Measurements from ENCODE around the gene HERC2. TPM values are rescaled to one million over a fixed set of nuclear protein-coding genes. Genes with fewer than 3 reads are reported as not detected.

The HERC2 gene
- total and polyA plus RNA-seq, 4 donors = 14.6 to 45.4 (median 26.6) TPM

- WGBS = 97% methylated on average over 9 of the region's 9 CpGs
- no peak for TF ChIP-seq SP1 (IDR thresholded peaks at IDR 0.05)
- Histone ChIP-seq H3K9me3 (ENCODE audit: control insufficient read depth in 4 of 4, low read length in 3 of 4) (no peaks in the 10 kb centered on the region), H3K4me3 (ENCODE audit: low read depth in 1 of 3, low read length in 3 of 3) (no peak overlapping the region), H3K4me1 (ENCODE audit: control insufficient read depth in 4 of 4, insufficient read depth in 4 of 4, low read length in 3 of 4) (no peaks in the 10 kb centered on the region), H3K27me3 (ENCODE audit: control insufficient read depth in 4 of 4, insufficient read depth in 4 of 4, low read length in 3 of 4) (no peaks in the 10 kb centered on the region), H3K36me3 (ENCODE audit: control insufficient read depth in 4 of 4, insufficient read depth in 3 of 4, low read depth in 1 of 4, low read length in 3 of 4) (peaks cover 5 to 35% (median 19%) of the 10 kb centered on the region in 4 donors), H3K27ac (ENCODE audit: low read depth in 1 of 2, low read length in 2 of 2) (no peak overlapping the region), H3K9ac (ENCODE audit: low read depth in 1 of 2, low read length in 2 of 2) (no peak overlapping the region)
- DNase-seq (ENCODE audit: low spot score) = no peak
Observed at GRCh38 chr15:28129231-28129848, 192.6 kb downstream of the HERC2 start.

GRCh38 chr15:28128031-28128430 is 193.9 kb downstream of the HERC2 start:
- no peak for DNase-seq (ENCODE audit: low spot score)
- no peaks in the 10 kb centered on the region for H3K9me3 ChIP-seq (ENCODE audit: control insufficient read depth in 4 of 4, low read length in 3 of 4)
- no peak overlapping the region for H3K9ac ChIP-seq (ENCODE audit: low read depth in 1 of 2, low read length in 2 of 2)
- H3K27ac ChIP-seq (ENCODE audit: low read depth in 1 of 2, low read length in 2 of 2) = no peak overlapping the region
- 93% methylated on average over 11 of the region's 11 CpGs for WGBS
- H3K4me3 ChIP-seq (ENCODE audit: low read depth in 1 of 3, low read length in 3 of 3) = no peak overlapping the region
- TF ChIP-seq TAF1 (conservative IDR thresholded peaks at IDR 0.05) = no peak
- no peak for TF ChIP-seq JUND (IDR thresholded peaks at IDR 0.05)
- no peak for TF ChIP-seq RAD21 (IDR thresholded peaks at IDR 0.05)
- no peak for TF ChIP-seq FOXA2 (IDR thresholded peaks at IDR 0.05)
- no peak for TF ChIP-seq HNF4A (conservative IDR thresholded peaks at IDR 0.05)
- TF ChIP-seq RXRA (IDR thresholded peaks at IDR 0.05) = no peak
- TF ChIP-seq EGR1 (IDR thresholded peaks at IDR 0.05; ENCODE audit: low read depth in 2 of 2) = no peak
- TF ChIP-seq HNF4G (IDR thresholded peaks at IDR 0.05) = no peak
- TF ChIP-seq YY1 (IDR thresholded peaks at IDR 0.05) = no peak
- TF ChIP-seq FOXA1 (IDR thresholded peaks at IDR 0.05) = no peak
- no peak for TF ChIP-seq ZBTB33 (IDR thresholded peaks at IDR 0.05)
- TF ChIP-seq NR2F2 (IDR thresholded peaks at IDR 0.05) = no peak
- TF ChIP-seq CTCF (IDR thresholded peaks at IDR 0.05; ENCODE audit: low read depth, low read length, missing input control) = no peak
- no peak for TF ChIP-seq MAX (IDR thresholded peaks at IDR 0.05)
- TF ChIP-seq ATF3 (IDR thresholded peaks at IDR 0.05) = no peak
- TF ChIP-seq SP1 (IDR thresholded peaks at IDR 0.05) = no peak
- no peak for TF ChIP-seq GABPA (IDR thresholded peaks at IDR 0.05 in 1 of 2, conservative IDR thresholded peaks at IDR 0.05 in 1 of 2)
- TF ChIP-seq REST (IDR thresholded peaks at IDR 0.05) = no peak
- no peaks in the 10 kb centered on the region for H3K4me1 ChIP-seq (ENCODE audit: control insufficient read depth in 4 of 4, insufficient read depth in 4 of 4, low read length in 3 of 4)
- H3K27me3 ChIP-seq (ENCODE audit: control insufficient read depth in 4 of 4, insufficient read depth in 4 of 4, low read length in 3 of 4) = no peaks in the 10 kb centered on the region
- peaks cover 5 to 39% (median 21%) of the 10 kb centered on the region in 4 donors for H3K36me3 ChIP-seq (ENCODE audit: control insufficient read depth in 4 of 4, insufficient read depth in 3 of 4, low read depth in 1 of 4, low read length in 3 of 4)
